Measurements from ENCODE around the gene CD300LD.
"Not testable (repeated sequence)": the region's sequence is repeated elsewhere in the genome, so short reads cannot be mapped to it uniquely, and the experiment has no call there.

Gene CD300LD

GRCh38 chr17:74606050-74606449 lies 14.0 kb upstream of the CD300LD start:
- DNase-seq (ENCODE audit: low spot score) = no peak

DNA sequence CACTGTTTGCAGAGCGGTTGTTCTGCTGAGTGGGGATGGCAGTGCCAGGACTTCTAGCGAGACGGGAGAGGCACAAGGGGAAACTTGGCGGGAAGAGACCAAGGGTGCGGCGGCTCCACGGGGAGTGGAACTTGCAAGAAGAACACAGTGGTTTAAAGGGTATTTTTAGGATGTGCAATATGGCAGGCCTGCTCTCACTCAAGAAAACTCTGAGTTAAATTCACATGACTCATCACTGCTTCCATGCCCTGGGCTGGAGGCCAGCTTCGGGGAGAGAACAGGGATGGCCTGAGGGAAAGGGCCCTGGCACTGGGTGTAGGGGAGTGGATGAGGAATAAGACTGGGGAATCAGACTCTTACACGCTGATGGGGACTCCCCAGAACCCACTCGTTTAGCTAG lies 13.3 kb upstream of the CD300LD start:
- no peak for DNase-seq (ENCODE audit: low spot score)

GRCh38 chr17:74604761-74605160 lies 12.7 kb upstream of the CD300LD start:
- no peak for DNase-seq (ENCODE audit: low spot score)

GRCh38 chr17:74604200-74604599 lies 12.1 kb upstream of the CD300LD start:
- DNase-seq (ENCODE audit: low spot score) = no peak

DNA sequence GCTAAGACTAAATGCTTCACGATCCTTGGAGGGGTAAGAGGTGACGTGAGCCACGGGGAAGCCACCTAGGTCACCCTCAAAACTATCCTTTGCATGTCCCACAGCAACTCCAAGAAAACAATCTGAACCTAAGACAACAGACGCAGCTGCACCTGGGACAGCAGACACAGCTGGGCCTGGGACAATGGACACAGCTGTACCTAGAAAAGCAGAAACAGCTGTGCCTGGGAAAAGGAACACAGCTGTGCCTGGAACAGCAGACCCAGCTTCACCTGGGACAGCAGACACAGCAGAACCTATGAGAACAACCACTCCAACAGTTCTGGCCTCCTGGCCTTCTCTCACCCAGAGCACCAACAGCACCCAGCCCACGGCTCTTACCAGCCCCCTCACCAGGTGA lies 11.7 kb upstream of the CD300LD start:
- no peak for DNase-seq (ENCODE audit: low spot score)

- DNase-seq (ENCODE audit: low spot score) = no peak
Measured at GRCh38 chr17:74603037-74603635, 11.1 kb upstream of the CD300LD start.

- DNase-seq (ENCODE audit: low spot score) = no peak
Measured at GRCh38 chr17:74601944-74602572, 10.0 kb upstream of the CD300LD start.

- no peak for DNase-seq (ENCODE audit: low spot score)
Measured at GRCh38 chr17:74599448-74599939, 7.4 kb upstream of the CD300LD start.

DNA sequence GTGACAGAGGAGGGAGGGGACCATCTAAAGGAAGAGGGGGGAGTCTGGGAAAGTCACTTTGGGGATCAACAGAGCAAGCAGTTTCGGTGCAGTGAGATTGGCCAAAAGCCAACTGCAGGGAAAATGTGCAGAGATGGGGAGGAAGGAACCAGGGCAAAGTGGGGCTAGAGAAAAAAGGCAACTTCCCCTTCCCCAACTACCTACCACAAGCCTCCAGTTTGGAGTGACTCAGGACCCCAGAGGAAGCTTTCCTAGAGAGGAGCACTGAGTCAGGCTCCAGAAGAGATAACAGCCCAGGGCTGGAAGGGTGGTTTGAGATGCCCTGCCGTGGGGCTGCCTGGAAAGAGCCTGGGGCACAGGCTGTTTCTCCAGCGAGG lies 6.9 kb upstream of the CD300LD start:
- DNase-seq (ENCODE audit: low spot score) = no peak

- no peak for DNase-seq (ENCODE audit: low spot score)
Measured at GRCh38 chr17:74598346-74599022, 6.4 kb upstream of the CD300LD start.

DNA sequence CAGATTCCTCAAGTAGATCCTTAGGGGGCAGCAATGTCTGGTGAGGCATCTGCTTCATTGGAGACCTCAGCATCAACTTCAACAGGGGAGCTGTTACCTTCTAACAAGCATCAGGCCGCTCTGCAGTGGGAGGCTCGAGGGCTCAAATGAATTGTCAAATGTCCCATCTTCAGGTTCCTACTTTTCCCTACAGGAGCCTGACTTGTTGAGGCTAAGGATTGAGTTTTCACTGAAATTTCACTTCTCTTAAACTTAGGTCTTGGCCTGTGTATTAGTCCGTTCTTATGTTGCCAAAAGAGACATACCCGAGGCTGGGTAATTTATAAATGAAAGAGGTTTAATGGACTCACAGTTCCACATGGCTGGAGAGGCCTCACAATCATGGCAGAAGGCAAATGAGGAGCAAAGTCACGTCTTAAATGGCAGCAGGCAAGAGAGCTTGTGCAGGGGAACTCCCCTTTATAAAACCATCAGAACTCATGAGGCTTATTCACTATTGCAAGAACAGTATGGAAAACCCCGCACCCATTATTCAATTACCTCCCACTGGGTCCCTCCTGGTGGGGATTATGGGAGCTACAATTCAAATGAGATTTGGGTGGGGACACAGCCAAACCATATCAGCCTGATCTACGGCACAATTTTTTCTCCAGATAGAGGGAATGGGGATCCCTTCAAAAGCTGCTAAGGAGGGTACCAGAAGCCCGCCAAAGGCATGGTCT lies 5.1 kb upstream of the CD300LD start:
- no peak for DNase-seq (ENCODE audit: low spot score)

GRCh38 chr17:74595037-74595750 lies 3.1 kb upstream of the CD300LD start:
- DNase-seq (ENCODE audit: low spot score) = no peak

GRCh38 chr17:74591503-74591902 lies 580 bp downstream of the CD300LD start:
- DNase-seq (ENCODE audit: low spot score) = no peak

DNA sequence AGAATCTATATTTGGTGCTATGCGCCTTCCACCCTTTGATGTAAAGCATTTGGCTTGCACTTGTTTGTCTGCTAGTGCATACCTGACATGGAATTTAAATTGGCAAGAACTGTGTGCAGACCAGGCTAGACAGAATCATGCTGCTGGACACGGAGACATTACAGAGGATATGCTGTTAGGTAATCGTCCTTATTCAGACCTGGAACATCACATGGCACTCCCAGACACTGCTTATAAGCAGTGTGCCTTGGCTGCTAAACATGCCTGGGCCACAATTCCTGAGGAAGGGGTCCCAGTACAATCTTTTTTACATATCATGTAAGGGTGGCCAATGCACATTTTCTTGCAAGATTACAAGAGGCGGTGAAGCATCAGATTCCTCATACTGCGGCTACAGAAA lies 6.4 kb downstream of the CD300LD start:
- no peak for DNase-seq (ENCODE audit: low spot score)

- DNase-seq (ENCODE audit: low spot score) = no peak
Measured at GRCh38 chr17:74584292-74585060, 7.6 kb downstream of the CD300LD start.

DNA sequence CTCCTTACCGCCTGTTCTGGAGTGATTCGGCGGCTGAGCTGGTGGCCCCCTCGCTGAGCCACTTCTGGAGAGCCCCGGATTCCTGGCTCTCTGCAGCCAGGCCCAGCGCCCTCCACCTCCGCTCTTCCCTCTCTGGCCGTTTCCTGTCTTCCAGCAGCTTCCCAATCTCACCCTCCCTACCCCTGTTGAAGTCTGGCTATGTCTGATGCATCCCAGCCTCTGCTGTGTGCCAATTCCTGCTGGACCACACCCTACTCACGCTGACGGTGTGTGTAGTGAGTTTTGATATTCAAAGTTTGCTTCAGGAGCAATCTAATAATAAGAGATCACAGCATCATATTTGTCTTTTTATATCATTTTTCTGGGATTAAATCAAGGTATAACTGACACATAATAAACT lies 9.4 kb downstream of the CD300LD start:
- no peak for DNase-seq (ENCODE audit: low spot score)

- no peak for DNase-seq (ENCODE audit: low spot score)
Measured at GRCh38 chr17:74579900-74580299, 12.2 kb downstream of the CD300LD start.

GRCh38 chr17:74578979-74579378 lies 13.1 kb downstream of the CD300LD start:
- no peak for DNase-seq (ENCODE audit: low spot score)

DNA sequence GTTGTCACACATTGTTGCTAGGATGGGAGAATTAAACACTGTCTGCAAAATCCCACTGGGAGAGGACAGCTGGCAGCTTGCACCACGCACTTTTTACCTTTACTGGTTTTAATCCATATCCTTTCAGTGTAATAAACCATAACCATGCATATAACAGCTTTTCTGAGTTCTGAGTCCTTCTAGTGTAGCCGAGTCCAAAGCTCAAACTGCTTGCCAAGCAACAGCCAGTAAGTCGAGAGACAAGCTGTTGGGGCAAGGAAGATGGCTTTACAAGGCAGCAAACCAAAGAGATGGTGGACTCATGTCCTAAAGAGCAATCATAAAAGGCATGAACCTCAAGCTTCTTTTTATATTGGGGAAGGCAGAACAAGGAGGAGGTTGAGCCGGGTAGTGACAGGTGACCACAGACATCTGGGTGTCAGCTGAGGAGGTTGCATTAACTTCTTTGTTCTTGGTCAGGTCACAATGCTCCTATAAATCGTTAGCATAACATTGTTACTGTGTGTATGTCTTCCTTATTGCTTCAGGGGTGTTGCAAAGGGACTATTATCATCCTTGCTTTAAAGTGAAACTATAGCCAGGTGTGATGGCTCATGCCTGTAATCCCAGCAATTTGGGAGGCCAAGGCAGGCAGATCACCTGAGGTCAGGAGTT lies 17.5 kb downstream of the CD300LD start:
- DNase-seq (ENCODE audit: low spot score) = no peak

GRCh38 chr17:74573635-74574034 lies 18.4 kb downstream of the CD300LD start:
- DNase-seq (ENCODE audit: low spot score) = not testable (repeated sequence)

- DNase-seq (ENCODE audit: low spot score) = no peak
Measured at GRCh38 chr17:74573169-74573568, 18.9 kb downstream of the CD300LD start.
